Duodenal mucosa (tissue), 2 donors: Measurements from ENCODE around the gene UTP11.

ENCODE experiments used
- H3K27ac ChIP-seq: one replicate; pipeline ENCODE4 v1.7.0; 2013; ENCODE audit warnings: low read depth, low read length
- H3K27me3 ChIP-seq, 2 donors: one replicate each; pipeline ENCODE4 v1.7.0; 2013; ENCODE audit warnings: low read length in 2 of 2, control low read depth in 1 of 2; ENCODE audit not compliant: insufficient read depth in 2 of 2, control insufficient read depth in 1 of 2
- H3K36me3 ChIP-seq, 2 donors: one replicate each; pipeline ENCODE4 v1.7.0; 2013; ENCODE audit warnings: low read length in 2 of 2, control low read depth in 1 of 2; ENCODE audit not compliant: insufficient read depth in 2 of 2, control insufficient read depth in 1 of 2
- H3K4me1 ChIP-seq, 2 donors: one replicate each; pipeline ENCODE4 v1.7.0; 2013; ENCODE audit warnings: low read length in 2 of 2, control low read depth in 1 of 2; ENCODE audit not compliant: insufficient read depth in 2 of 2, control insufficient read depth in 1 of 2
- H3K4me3 ChIP-seq, 2 donors: one replicate each; pipeline ENCODE4 v1.7.0; 2013; ENCODE audit warnings: low read length in 2 of 2, low read depth in 1 of 2
- H3K9ac ChIP-seq, 2 donors: one replicate each; pipeline ENCODE4 v1.7.0; 2013; ENCODE audit warnings: low read length in 2 of 2, low read depth in 1 of 2
- H3K9me3 ChIP-seq, 2 donors: one replicate each; pipeline ENCODE4 v1.7.0; 2013; ENCODE audit warnings: low read length in 2 of 2, control low read depth in 1 of 2; ENCODE audit not compliant: control insufficient read depth in 1 of 2

Gene UTP11

GRCh38 chr1:38014724-38015424, 2.3 kb downstream of the UTP11 start:
- H3K27ac ChIP-seq: no peak overlapping the region
- no peaks in the 10 kb centered on the region for H3K27me3 ChIP-seq
- no peak overlapping the region for H3K9ac ChIP-seq
- peaks cover 13 to 41% of the 10 kb centered on the region in 2 donors for H3K36me3 ChIP-seq
- H3K4me1 ChIP-seq: peaks cover 14 to 21% of the 10 kb centered on the region in 2 donors
- no peak overlapping the region for H3K4me3 ChIP-seq
- no peaks in the 10 kb centered on the region for H3K9me3 ChIP-seq

- Histone ChIP-seq H3K4me3 (no peak overlapping the region), H3K9ac (no peak overlapping the region), H3K9me3 (no peaks in the 10 kb centered on the region), H3K27me3 (no peaks in the 10 kb centered on the region), H3K27ac (no peak overlapping the region), H3K4me1 (peaks cover 14 to 21% of the 10 kb centered on the region in 2 donors), H3K36me3 (peaks cover 19 to 50% of the 10 kb centered on the region in 2 donors)
Observed at GRCh38 chr1:38015978-38016725, 3.6 kb downstream of the UTP11 start.

- peaks cover 5 to 11% of the 10 kb centered on the region in 2 donors for H3K4me1 ChIP-seq
- no peaks in the 10 kb centered on the region for H3K9me3 ChIP-seq
- peaks cover 35 to 74% of the 10 kb centered on the region in 2 donors for H3K36me3 ChIP-seq
- no peak overlapping the region for H3K4me3 ChIP-seq
- no peaks in the 10 kb centered on the region for H3K27me3 ChIP-seq
- H3K9ac ChIP-seq: no peak overlapping the region
- H3K27ac ChIP-seq: no peak overlapping the region
Observed at GRCh38 chr1:38018864-38019343, 6.4 kb downstream of the UTP11 start.

- no peaks in the 10 kb centered on the region for H3K9me3 ChIP-seq
- H3K27ac ChIP-seq: no peak overlapping the region
- peaks cover 42 to 85% of the 10 kb centered on the region in 2 donors for H3K36me3 ChIP-seq
- H3K4me1 ChIP-seq: peaks cover 0 to 1% of the 10 kb centered on the region in 2 donors
- no peaks in the 10 kb centered on the region for H3K27me3 ChIP-seq
- H3K9ac ChIP-seq: no peak overlapping the region
- no peak overlapping the region for H3K4me3 ChIP-seq
Observed at GRCh38 chr1:38020396-38020795, 7.9 kb downstream of the UTP11 start.

- Histone ChIP-seq H3K27me3 (no peaks in the 10 kb centered on the region), H3K4me1 (no peaks in the 10 kb centered on the region), H3K27ac (no peak overlapping the region)
Observed at GRCh38 chr1:38021969-38022368, 9.4 kb downstream of the UTP11 start.

GRCh38 chr1:38022810-38023209, 10.3 kb downstream of the UTP11 start:
- Histone ChIP-seq H3K27ac (no peak overlapping the region), H3K36me3 (peaks cover 37 to 71% of the 10 kb centered on the region in 2 donors), H3K4me3 (no peak overlapping the region), H3K27me3 (no peaks in the 10 kb centered on the region), H3K4me1 (no peaks in the 10 kb centered on the region), H3K9me3 (no peaks in the 10 kb centered on the region), H3K9ac (no peak overlapping the region)

More at GRCh38 chr1:38021969-38022368, 9.4 kb downstream of the UTP11 start:
- H3K4me3 ChIP-seq: no peak overlapping the region
- no peaks in the 10 kb centered on the region for H3K9me3 ChIP-seq
- H3K36me3 ChIP-seq: peaks cover 44 to 78% of the 10 kb centered on the region in 2 donors
- no peak overlapping the region for H3K9ac ChIP-seq

GRCh38 chr1:38025233-38025632, 12.7 kb downstream of the UTP11 start:
- H3K27ac ChIP-seq: no peak overlapping the region
- H3K27me3 ChIP-seq: no peaks in the 10 kb centered on the region
- no peak overlapping the region for H3K4me3 ChIP-seq
- peaks cover 10 to 13% of the 10 kb centered on the region in 2 donors for H3K4me1 ChIP-seq
- H3K9ac ChIP-seq: no peak overlapping the region
- H3K36me3 ChIP-seq: peaks cover 34 to 52% of the 10 kb centered on the region in 2 donors
- no peaks in the 10 kb centered on the region for H3K9me3 ChIP-seq

- no peak overlapping the region for H3K4me3 ChIP-seq
- H3K27ac ChIP-seq: no peak overlapping the region
- no peaks in the 10 kb centered on the region for H3K27me3 ChIP-seq
- peaks cover 11 to 17% of the 10 kb centered on the region in 2 donors for H3K4me1 ChIP-seq
- H3K9me3 ChIP-seq: no peaks in the 10 kb centered on the region
- H3K36me3 ChIP-seq: peaks cover 30 to 49% of the 10 kb centered on the region in 2 donors
- H3K9ac ChIP-seq: no peak overlapping the region
Observed at GRCh38 chr1:38025664-38026063, 13.1 kb downstream of the UTP11 start.

GRCh38 chr1:38026592-38027200, 14.2 kb downstream of the UTP11 start:
- H3K4me3 ChIP-seq: no peak overlapping the region
- peaks cover 29 to 44% of the 10 kb centered on the region in 2 donors for H3K36me3 ChIP-seq
- no peaks in the 10 kb centered on the region for H3K9me3 ChIP-seq
- H3K27me3 ChIP-seq: no peaks in the 10 kb centered on the region
- H3K27ac ChIP-seq: no peak overlapping the region
- no peak overlapping the region for H3K9ac ChIP-seq
- peaks cover 11 to 17% of the 10 kb centered on the region in 2 donors for H3K4me1 ChIP-seq
